HUES6 (cell line): ENCODE results near the gene CYP2C8.

Experiments used
- H3K27ac ChIP-seq: 2 replicates; pipeline ENCODE4 v1.7.0; 2013; ENCODE audit warnings: low read depth, mild to moderate bottlenecking, low read length, inconsistent platforms
- H3K27me3 ChIP-seq: 2 replicates; pipeline ENCODE4 v1.6.1; 2013; ENCODE audit warnings: low read length; ENCODE audit not compliant: control insufficient read depth, insufficient read depth
- H3K36me3 ChIP-seq: 2 replicates; pipeline ENCODE4 v1.6.1; 2013; ENCODE audit warnings: low read length; ENCODE audit not compliant: control insufficient read depth, insufficient read depth
- H3K4me1 ChIP-seq: 2 replicates; pipeline ENCODE4 v1.6.1; 2013; ENCODE audit warnings: low read length; ENCODE audit not compliant: control insufficient read depth, insufficient read depth
- H3K4me3 ChIP-seq: 2 replicates; pipeline ENCODE4 v1.5.1; 2013; ENCODE audit warnings: low read depth, low read length
- H3K9ac ChIP-seq: one replicate; pipeline ENCODE4 v1.6.1; 2013; ENCODE audit warnings: mild to moderate bottlenecking, low read length
- H3K9me3 ChIP-seq: 2 replicates; pipeline ENCODE4 v1.6.1; 2013; ENCODE audit warnings: low read depth, low read length; ENCODE audit not compliant: control insufficient read depth, insufficient read depth

The CYP2C8 gene

GRCh38 chr10:95048206-95048605 is 21.1 kb downstream of the CYP2C8 start:
- Histone ChIP-seq H3K4me1 (no peaks in the 10 kb centered on the region), H3K9ac (no peak overlapping the region), H3K27me3 (no peaks in the 10 kb centered on the region), H3K4me3 (no peak overlapping the region), H3K36me3 (no peaks in the 10 kb centered on the region), H3K9me3 (peaks cover 3% of the 10 kb centered on the region; the same call in 1 of the 2 replicates), H3K27ac (no peak overlapping the region)

DNA sequence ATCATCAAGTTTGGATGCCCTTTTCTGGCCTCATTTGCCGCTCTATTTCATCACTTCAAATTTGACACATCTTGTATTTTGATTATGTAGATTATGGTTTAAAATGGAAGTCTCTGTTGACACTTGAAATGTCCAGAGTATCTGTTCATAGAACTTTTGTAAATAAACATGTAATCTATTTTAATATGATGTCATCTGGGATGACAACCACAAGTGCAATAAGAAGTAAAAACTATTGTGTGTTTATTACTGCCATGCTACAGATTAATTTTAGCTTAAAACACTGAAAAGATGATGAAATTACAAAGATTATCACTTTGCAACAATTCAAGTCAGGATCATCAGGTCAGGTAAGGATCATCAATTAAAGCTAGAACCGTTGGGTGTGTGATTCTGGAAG is 30.0 kb downstream of the CYP2C8 start:
- Histone ChIP-seq H3K4me1 (no peaks in the 10 kb centered on the region), H3K27ac (no peak overlapping the region), H3K9ac (no peak overlapping the region), H3K4me3 (no peak overlapping the region), H3K9me3 (no peaks in the 10 kb centered on the region), H3K36me3 (no peaks in the 10 kb centered on the region), H3K27me3 (no peaks in the 10 kb centered on the region)

- Histone ChIP-seq H3K4me1 (no peaks in the 10 kb centered on the region), H3K27me3 (no peaks in the 10 kb centered on the region), H3K9me3 (no peaks in the 10 kb centered on the region), H3K4me3 (no peak overlapping the region), H3K36me3 (no peaks in the 10 kb centered on the region), H3K27ac (no peak overlapping the region), H3K9ac (no peak overlapping the region)
Measured at GRCh38 chr10:95035332-95036295, 33.7 kb downstream of the CYP2C8 start.

- no peak overlapping the region for H3K27ac ChIP-seq
- H3K27me3 ChIP-seq: no peaks in the 10 kb centered on the region
- H3K9me3 ChIP-seq: no peaks in the 10 kb centered on the region
- no peaks in the 10 kb centered on the region for H3K36me3 ChIP-seq
- no peak overlapping the region for H3K9ac ChIP-seq
- no peaks in the 10 kb centered on the region for H3K4me1 ChIP-seq
- H3K4me3 ChIP-seq: no peak overlapping the region
Measured at GRCh38 chr10:95034401-95034800, 34.9 kb downstream of the CYP2C8 start.

GRCh38 chr10:95031656-95032055 is 37.6 kb downstream of the CYP2C8 start:
- H3K27me3 ChIP-seq: no peaks in the 10 kb centered on the region
- H3K36me3 ChIP-seq: no peaks in the 10 kb centered on the region
- no peak overlapping the region for H3K9ac ChIP-seq
- H3K27ac ChIP-seq: no peak overlapping the region
- H3K9me3 ChIP-seq: no peaks in the 10 kb centered on the region
- H3K4me3 ChIP-seq: no peak overlapping the region
- no peaks in the 10 kb centered on the region for H3K4me1 ChIP-seq

GRCh38 chr10:95026461-95026860 is 42.8 kb downstream of the CYP2C8 start:
- H3K4me1 ChIP-seq: no peaks in the 10 kb centered on the region; the same call in 1 of the 2 replicates
- H3K27me3 ChIP-seq: no peaks in the 10 kb centered on the region
- no peaks in the 10 kb centered on the region for H3K36me3 ChIP-seq
- no peak overlapping the region for H3K4me3 ChIP-seq
- H3K9me3 ChIP-seq: no peaks in the 10 kb centered on the region
- H3K27ac ChIP-seq: no peak overlapping the region
- no peak overlapping the region for H3K9ac ChIP-seq

- H3K9ac ChIP-seq: no peak overlapping the region
- peaks cover 1% of the 10 kb centered on the region; the same call in 1 of the 2 replicates for H3K9me3 ChIP-seq
- no peaks in the 10 kb centered on the region for H3K36me3 ChIP-seq
- H3K4me1 ChIP-seq: peaks cover 12% of the 10 kb centered on the region
- H3K27me3 ChIP-seq: no peaks in the 10 kb centered on the region
- H3K4me3 ChIP-seq: peak overlapping the region; percentile 25
- H3K27ac ChIP-seq: no peak overlapping the region
Measured at GRCh38 chr10:94997741-94998174, 71.5 kb downstream of the CYP2C8 start.

- Histone ChIP-seq H3K4me1 (peaks cover 4% of the 10 kb centered on the region; the same call in 1 of the 2 replicates), H3K9me3 (peaks cover 38% of the 10 kb centered on the region), H3K27me3 (no peaks in the 10 kb centered on the region), H3K27ac (no peak overlapping the region), H3K36me3 (no peaks in the 10 kb centered on the region), H3K4me3 (no peak overlapping the region), H3K9ac (no peak overlapping the region)
Measured at GRCh38 chr10:94992811-94993210, 76.5 kb downstream of the CYP2C8 start.

GRCh38 chr10:94991243-94991888 is 77.9 kb downstream of the CYP2C8 start:
- no peak overlapping the region for H3K9ac ChIP-seq
- no peaks in the 10 kb centered on the region for H3K36me3 ChIP-seq
- peaks cover 38% of the 10 kb centered on the region for H3K9me3 ChIP-seq
- H3K4me3 ChIP-seq: no peak overlapping the region
- no peaks in the 10 kb centered on the region for H3K4me1 ChIP-seq
- no peaks in the 10 kb centered on the region for H3K27me3 ChIP-seq
- no peak overlapping the region for H3K27ac ChIP-seq

- H3K27ac ChIP-seq: no peak overlapping the region
- H3K27me3 ChIP-seq: no peaks in the 10 kb centered on the region
- no peak overlapping the region for H3K4me3 ChIP-seq
- peaks cover 38% of the 10 kb centered on the region for H3K9me3 ChIP-seq
- no peak overlapping the region for H3K9ac ChIP-seq
- no peaks in the 10 kb centered on the region for H3K4me1 ChIP-seq
- no peaks in the 10 kb centered on the region for H3K36me3 ChIP-seq
Measured at GRCh38 chr10:94989192-94989591, 80.1 kb downstream of the CYP2C8 start.
